Right atrium auricular region (tissue), 2 donors: ENCODE measurements around the gene HAUS8. TPM values are rescaled to one million over a fixed set of nuclear protein-coding genes. Genes with fewer than 3 reads are reported as not detected.
A peak's percentile ranks its signal among the peaks of the same experiment; 100 is the strongest.

ENCODE experiments used
- DNase-seq: peaks from one replicate; pipeline ENCODE4 v3.0.0-alpha.2; 2019; ENCODE audit warnings: low spot score
- H3K27ac ChIP-seq, 2 donors: fragments of 200-600 bp; sonication (generic); 1 replicate in 1 of 2; 2 replicates in 1 of 2; pipeline ENCODE4 v1.5.1; 2016 to 2019
- H3K27me3 ChIP-seq, 2 donors: fragments of 200-600 bp; sonication (generic); one replicate each; pipeline versions ENCODE4 v1.5.1 to v1.6.0; 2017 to 2019
- H3K36me3 ChIP-seq: fragments of 200-600 bp; sonication (generic); one replicate; pipeline ENCODE4 v1.5.1; 2016
- H3K4me1 ChIP-seq, 2 donors: fragments of 200-600 bp; sonication (generic); one replicate each; pipeline versions ENCODE4 v1.5.1 to v1.6.0; 2017 to 2019
- H3K4me3 ChIP-seq, 2 donors: fragments of 200-600 bp; sonication (generic); 1 replicate in 1 of 2; 2 replicates in 1 of 2; pipeline ENCODE4 v1.5.1; 2017 to 2019; ENCODE audit warnings: mild to moderate bottlenecking in 1 of 2, moderate library complexity in 1 of 2
- H3K9me3 ChIP-seq, 2 donors: fragments of 200-600 bp; sonication (generic); one replicate each; pipeline ENCODE4 v1.5.1; 2019
- total RNA-seq, 2 donors: library from RNA; depleted of rRNA; stranded (reverse); fragments of >200 nt; gene quantifications; one replicate each; pipeline ENCODE4 v1.1.0, GENCODE V29; 2016
- TF ChIP-seq, protein P1 (sequence below), 2 donors: fragments of 200-600 bp; sonication (generic); IDR thresholded peaks; one replicate each; pipeline ENCODE4 v1.5.1; 2019; ENCODE audit warnings: antibody characterized with exemption in 2 of 2

The HAUS8 gene
- total RNA-seq, 2 donors from 2014 or later: 2.5 to 5.0 TPM

DNA sequence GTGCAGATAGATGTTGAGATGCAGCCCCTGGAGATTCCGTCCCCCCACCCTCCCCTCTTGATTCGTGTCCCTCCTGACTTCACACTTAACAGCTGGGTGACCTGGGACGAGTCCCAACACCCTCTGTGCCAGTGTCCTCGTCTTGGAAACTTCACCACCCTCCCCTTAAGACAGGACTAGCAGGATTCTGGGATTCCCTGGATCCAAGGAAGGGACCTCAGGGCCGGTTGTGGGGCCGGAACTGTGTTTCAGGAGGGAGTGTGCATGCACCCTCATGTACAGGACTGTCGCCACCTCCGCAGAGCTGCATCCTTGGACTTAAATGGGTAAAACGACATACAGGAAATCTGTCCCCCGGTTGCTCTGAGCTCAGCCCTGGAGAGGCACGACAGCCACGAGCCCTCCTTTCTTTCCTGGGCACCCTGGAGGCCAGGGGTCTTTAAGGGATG, 1.3 kb upstream of the HAUS8 start:
- Histone ChIP-seq H3K4me1 (peaks cover 0 to 53% of the 10 kb centered on the region in 2 donors), H3K4me3 (peak overlapping the region; percentile 90 to 96), H3K27me3 (no peaks in the 10 kb centered on the region), H3K9me3 (no peaks in the 10 kb centered on the region), H3K36me3 (no peaks in the 10 kb centered on the region), H3K27ac (peak overlapping the region; percentile 85 to 90)
- DNase-seq: no peak
- TF ChIP-seq, protein P1, sequence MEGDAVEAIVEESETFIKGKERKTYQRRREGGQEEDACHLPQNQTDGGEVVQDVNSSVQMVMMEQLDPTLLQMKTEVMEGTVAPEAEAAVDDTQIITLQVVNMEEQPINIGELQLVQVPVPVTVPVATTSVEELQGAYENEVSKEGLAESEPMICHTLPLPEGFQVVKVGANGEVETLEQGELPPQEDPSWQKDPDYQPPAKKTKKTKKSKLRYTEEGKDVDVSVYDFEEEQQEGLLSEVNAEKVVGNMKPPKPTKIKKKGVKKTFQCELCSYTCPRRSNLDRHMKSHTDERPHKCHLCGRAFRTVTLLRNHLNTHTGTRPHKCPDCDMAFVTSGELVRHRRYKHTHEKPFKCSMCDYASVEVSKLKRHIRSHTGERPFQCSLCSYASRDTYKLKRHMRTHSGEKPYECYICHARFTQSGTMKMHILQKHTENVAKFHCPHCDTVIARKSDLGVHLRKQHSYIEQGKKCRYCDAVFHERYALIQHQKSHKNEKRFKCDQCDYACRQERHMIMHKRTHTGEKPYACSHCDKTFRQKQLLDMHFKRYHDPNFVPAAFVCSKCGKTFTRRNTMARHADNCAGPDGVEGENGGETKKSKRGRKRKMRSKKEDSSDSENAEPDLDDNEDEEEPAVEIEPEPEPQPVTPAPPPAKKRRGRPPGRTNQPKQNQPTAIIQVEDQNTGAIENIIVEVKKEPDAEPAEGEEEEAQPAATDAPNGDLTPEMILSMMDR (IDR thresholded peaks at IDR 0.05): no peak

DNA sequence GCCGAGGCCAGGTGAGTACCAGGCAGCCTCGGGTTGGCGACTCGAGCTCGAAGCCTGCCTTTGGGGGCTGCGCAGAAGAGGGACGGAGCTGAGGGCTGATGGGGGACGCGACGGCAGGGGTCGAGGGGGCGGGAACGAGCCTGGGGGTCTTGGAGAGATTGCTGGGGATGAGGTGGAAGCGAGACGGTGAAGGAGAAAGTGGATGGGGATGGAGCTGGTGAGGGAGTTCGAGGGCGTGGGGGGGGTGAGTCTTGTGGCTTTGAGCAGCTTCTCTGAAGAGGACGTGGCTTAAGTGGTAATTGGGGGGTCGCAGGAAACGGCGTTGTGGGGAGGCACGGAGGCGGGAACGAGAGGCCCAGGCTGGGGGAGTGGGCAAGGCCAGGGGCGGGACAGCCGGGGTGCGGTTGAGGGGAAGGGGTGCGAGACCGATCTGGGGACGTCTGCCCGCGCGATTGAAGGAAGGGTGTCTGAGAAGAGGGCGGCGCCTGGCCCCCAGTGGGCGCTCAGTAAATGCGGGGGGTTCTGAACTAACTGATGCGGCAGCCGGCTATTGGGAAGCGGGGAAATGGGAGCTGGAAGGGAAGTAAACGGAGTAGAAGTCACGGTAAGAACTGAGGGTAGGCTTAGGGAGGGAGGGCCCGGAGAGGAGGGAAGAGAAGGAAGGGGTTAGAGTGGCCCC, 751 bp upstream of the HAUS8 start:
- peak overlapping the region; percentile 90 to 96 for H3K4me3 ChIP-seq
- H3K4me1 ChIP-seq: peaks cover 0 to 49% of the 10 kb centered on the region in 2 donors
- H3K27me3 ChIP-seq: no peaks in the 10 kb centered on the region
- DNase-seq: no peak
- TF ChIP-seq, protein P1 (IDR thresholded peaks at IDR 0.05): no peak
- H3K27ac ChIP-seq: peak overlapping the region; percentile 85 to 90
- H3K9me3 ChIP-seq: no peaks in the 10 kb centered on the region
- no peaks in the 10 kb centered on the region for H3K36me3 ChIP-seq

DNA sequence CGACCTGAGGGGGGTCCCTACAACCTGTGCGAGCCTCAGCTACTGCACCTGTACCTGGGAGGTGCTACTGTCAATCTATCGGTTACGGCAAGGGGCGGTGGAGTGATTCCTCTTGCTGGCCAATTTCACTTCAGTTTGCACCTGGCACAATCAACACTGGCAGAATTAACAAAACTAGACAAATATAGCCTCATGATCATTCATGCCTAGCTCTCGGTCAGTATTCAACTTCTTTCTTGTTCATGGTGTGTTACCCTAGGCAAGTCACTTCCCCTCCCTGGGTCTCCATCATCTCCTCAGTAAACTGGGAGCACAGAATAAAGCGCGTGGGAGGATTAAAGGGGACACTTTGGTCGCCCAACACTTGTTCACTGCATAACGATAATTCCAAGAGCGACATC, 618 bp downstream of the HAUS8 start:
- DNase-seq: no peak
- H3K4me3 ChIP-seq: peak overlapping the region; percentile 52 to 78
- TF ChIP-seq, protein P1 (IDR thresholded peaks at IDR 0.05): no peak
- peak overlapping the region; percentile 83 to 87 for H3K27ac ChIP-seq
- peaks cover 0 to 40% of the 10 kb centered on the region in 2 donors for H3K4me1 ChIP-seq
- H3K9me3 ChIP-seq: no peaks in the 10 kb centered on the region
- no peaks in the 10 kb centered on the region for H3K36me3 ChIP-seq
- no peaks in the 10 kb centered on the region for H3K27me3 ChIP-seq

DNA sequence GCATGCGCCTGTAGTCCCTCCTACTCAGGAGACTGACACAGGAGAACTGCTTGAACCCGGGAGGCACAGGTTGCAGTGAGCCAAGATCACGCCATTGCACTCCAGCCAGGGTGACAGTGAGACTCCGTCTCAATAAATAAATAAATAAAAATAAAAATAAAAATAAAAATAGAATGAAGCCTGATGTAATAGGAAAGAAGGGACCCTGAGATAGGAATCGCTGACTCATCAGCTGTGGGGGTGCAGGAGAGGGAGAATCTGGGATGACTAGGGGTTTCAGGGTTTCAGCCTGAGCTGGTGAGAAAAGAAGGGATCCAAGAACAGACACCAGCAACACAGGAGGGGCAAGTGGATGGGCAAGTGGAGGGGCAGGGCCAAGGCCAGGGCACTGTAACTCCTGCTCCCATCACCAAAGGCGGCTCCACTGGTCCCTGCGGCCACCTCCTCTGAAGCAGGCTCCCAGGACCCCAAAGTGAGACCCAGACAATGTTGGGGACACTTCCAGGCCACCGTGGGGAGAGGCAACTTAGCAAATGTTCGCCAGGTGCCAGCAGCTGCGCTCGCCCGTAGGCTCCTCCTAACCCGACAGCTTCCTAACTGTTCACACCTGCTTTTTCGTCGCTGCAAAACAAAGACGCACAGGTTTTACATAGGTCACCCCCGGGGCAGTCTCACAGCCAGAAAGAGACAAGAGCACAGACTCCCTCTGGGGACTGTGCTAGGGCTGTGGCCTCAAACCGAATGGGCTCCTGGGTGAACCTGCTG, 1.2 kb downstream of the HAUS8 start:
- no peak for DNase-seq
- peaks cover 0 to 34% of the 10 kb centered on the region in 2 donors for H3K4me1 ChIP-seq
- H3K9me3 ChIP-seq: no peaks in the 10 kb centered on the region
- H3K27me3 ChIP-seq: no peaks in the 10 kb centered on the region
- TF ChIP-seq, protein P1 (IDR thresholded peaks at IDR 0.05): no peak
- peak overlapping the region; percentile 52 to 78 for H3K4me3 ChIP-seq
- H3K36me3 ChIP-seq: no peaks in the 10 kb centered on the region
- peak overlapping the region in 1 of 2 donors; percentile 87 for H3K27ac ChIP-seq

- TF ChIP-seq, protein P1 (IDR thresholded peaks at IDR 0.05): no peak
- Histone ChIP-seq H3K36me3 (no peaks in the 10 kb centered on the region), H3K27me3 (no peaks in the 10 kb centered on the region), H3K4me3 (no peak overlapping the region), H3K4me1 (peaks cover 0 to 18% of the 10 kb centered on the region in 2 donors), H3K9me3 (no peaks in the 10 kb centered on the region), H3K27ac (no peak overlapping the region)
- DNase-seq: no peak
Observed at GRCh38 chr19:17070912-17071311, 4.3 kb downstream of the HAUS8 start.
